Measurements from ENCODE around the gene MLF2. TPM values are rescaled to one million over a fixed set of nuclear protein-coding genes. Genes with fewer than 3 reads are reported as not detected.

MLF2 gene
- total and polyA plus RNA-seq, 2 donors: 69.5 to 131 TPM

GRCh38 chr12:6698352-6699046 lies 54.4 kb downstream of the MLF2 start:
- WGBS: 66% methylated on average over 8 of the region's 8 CpGs
- Histone ChIP-seq H3K27me3 (ENCODE audit: control insufficient read depth in 2 of 2, insufficient read depth in 1 of 2, low read length in 1 of 2) (peaks cover 50 to 86% of the 10 kb centered on the region in 2 donors), H3K9me3 (ENCODE audit: control insufficient read depth in 2 of 2, insufficient read depth in 1 of 2, low read length in 1 of 2) (peaks cover 0 to 6% of the 10 kb centered on the region in 2 donors), H3K4me1 (ENCODE audit: control insufficient read depth in 2 of 2, insufficient read depth in 2 of 2, low read length in 2 of 2) (peaks cover 6 to 20% of the 10 kb centered on the region in 2 donors), H3K27ac (ENCODE audit: low read depth in 1 of 2, low read length in 1 of 2) (no peak overlapping the region), H3K36me3 (ENCODE audit: control insufficient read depth in 2 of 2, insufficient read depth in 2 of 2, low read length in 1 of 2) (no peaks in the 10 kb centered on the region), H3K4me3 (ENCODE audit: low read length in 2 of 2) (no peak overlapping the region)
- no peak for DNase-seq (ENCODE audit: low read depth in 6 of 9, low spot score in 9 of 9)

Other genes with a start within 250 kb of the MLF2 start
- 3,026 TPM for gene GAPDH, start 218.6 kb downstream of the MLF2 start, total RNA-seq
- gene GAPDH, start 218.6 kb downstream of the MLF2 start, polyA plus RNA-seq: 1,220 TPM
- gene IFFO1, start 197.1 kb downstream of the MLF2 start, total RNA-seq: 6.7 TPM
- 52.0 TPM for gene IFFO1, start 197.1 kb downstream of the MLF2 start, polyA plus RNA-seq
- 31.1 TPM for gene NOP2, start 184.8 kb downstream of the MLF2 start, total RNA-seq
- gene NOP2, start 184.8 kb downstream of the MLF2 start, polyA plus RNA-seq: 45.5 TPM
- 177 TPM for gene CHD4, start 145.8 kb downstream of the MLF2 start, total RNA-seq
- gene CHD4, start 145.8 kb downstream of the MLF2 start, polyA plus RNA-seq: 230 TPM
- gene LPAR5, start 117.2 kb downstream of the MLF2 start, total RNA-seq: 2.4 TPM
- gene LPAR5, start 117.2 kb downstream of the MLF2 start, polyA plus RNA-seq: 3.2 TPM
- gene ACRBP, start 105.7 kb downstream of the MLF2 start, total RNA-seq: 2.0 TPM
- gene ACRBP, start 105.7 kb downstream of the MLF2 start, polyA plus RNA-seq: 10.5 TPM
- gene ING4, start 90.0 kb downstream of the MLF2 start, total RNA-seq: 74.0 TPM
- 70.0 TPM for gene ING4, start 90.0 kb downstream of the MLF2 start, polyA plus RNA-seq
- gene ZNF384, start 63.8 kb downstream of the MLF2 start, total RNA-seq: 17.2 TPM
- 39.3 TPM for gene ZNF384, start 63.8 kb downstream of the MLF2 start, polyA plus RNA-seq
- 0.09 TPM for gene PIANP, start 52.3 kb downstream of the MLF2 start, total RNA-seq
- gene PIANP, start 52.3 kb downstream of the MLF2 start, polyA plus RNA-seq: 0.23 TPM
- 28.0 TPM for gene COPS7A, start 29.1 kb downstream of the MLF2 start, total RNA-seq
- gene COPS7A, start 29.1 kb downstream of the MLF2 start, polyA plus RNA-seq: 39.8 TPM
- gene PTMS, start 13.2 kb upstream of the MLF2 start, total RNA-seq: 21.9 TPM
- gene PTMS, start 13.2 kb upstream of the MLF2 start, polyA plus RNA-seq: 186 TPM
- gene LAG3, start 19.4 kb upstream of the MLF2 start, total RNA-seq: 1.5 TPM
- 4.8 TPM for gene LAG3, start 19.4 kb upstream of the MLF2 start, polyA plus RNA-seq
- gene CD4, start 36.4 kb upstream of the MLF2 start, total RNA-seq: 91.9 TPM
- gene CD4, start 36.4 kb upstream of the MLF2 start, polyA plus RNA-seq: 50.9 TPM
- gene GPR162, start 68.7 kb upstream of the MLF2 start, total RNA-seq: 1.4 TPM
- 4.4 TPM for gene GPR162, start 68.7 kb upstream of the MLF2 start, polyA plus RNA-seq
- 1.0 TPM for gene P3H3, start 75.3 kb upstream of the MLF2 start, total RNA-seq
- 4.4 TPM for gene P3H3, start 75.3 kb upstream of the MLF2 start, polyA plus RNA-seq
- 0.14 TPM for gene GNB3, start 87.8 kb upstream of the MLF2 start, total RNA-seq
- gene GNB3, start 87.8 kb upstream of the MLF2 start, polyA plus RNA-seq: 1.3 TPM
- gene CDCA3, start 98.1 kb upstream of the MLF2 start, total RNA-seq: 44.3 TPM
- 5.9 TPM for gene CDCA3, start 98.1 kb upstream of the MLF2 start, polyA plus RNA-seq
- gene USP5, start 99.0 kb upstream of the MLF2 start, total RNA-seq: 61.1 TPM
- 32.2 TPM for gene USP5, start 99.0 kb upstream of the MLF2 start, polyA plus RNA-seq
- 628 TPM for gene TPI1, start 114.4 kb upstream of the MLF2 start, total RNA-seq
- 282 TPM for gene TPI1, start 114.4 kb upstream of the MLF2 start, polyA plus RNA-seq
- gene SPSB2, start 120.2 kb upstream of the MLF2 start, total RNA-seq: 10.7 TPM
- gene SPSB2, start 120.2 kb upstream of the MLF2 start, polyA plus RNA-seq: 14.9 TPM
- gene LRRC23, start 151.7 kb upstream of the MLF2 start, total RNA-seq: 6.2 TPM
- 11.5 TPM for gene LRRC23, start 151.7 kb upstream of the MLF2 start, polyA plus RNA-seq
- gene ENO2, start 161.4 kb upstream of the MLF2 start, total RNA-seq: 12.1 TPM
- gene ENO2, start 161.4 kb upstream of the MLF2 start, polyA plus RNA-seq: 29.3 TPM
- gene ATN1, start 174.8 kb upstream of the MLF2 start, total RNA-seq: 1.6 TPM
- 30.3 TPM for gene ATN1, start 174.8 kb upstream of the MLF2 start, polyA plus RNA-seq
- gene RNU7-1, start 190.7 kb upstream of the MLF2 start, total RNA-seq: not detected
- not detected for gene RNU7-1, start 190.7 kb upstream of the MLF2 start, polyA plus RNA-seq
- gene C12orf57, start 190.9 kb upstream of the MLF2 start, total RNA-seq: 446 TPM
- gene C12orf57, start 190.9 kb upstream of the MLF2 start, polyA plus RNA-seq: 421 TPM
- gene PTPN6, start 198.2 kb upstream of the MLF2 start, total RNA-seq: 147 TPM
- gene PTPN6, start 198.2 kb upstream of the MLF2 start, polyA plus RNA-seq: 213 TPM
- gene PHB2, start 217.5 kb upstream of the MLF2 start, total RNA-seq: 288 TPM
- 149 TPM for gene PHB2, start 217.5 kb upstream of the MLF2 start, polyA plus RNA-seq
- 56.2 TPM for gene EMG1, start 217.8 kb upstream of the MLF2 start, total RNA-seq
- gene EMG1, start 217.8 kb upstream of the MLF2 start, polyA plus RNA-seq: 27.6 TPM

Data from thymus (tissue), 11 donors.